Measurements from ENCODE around the gene HDAC4. TPM values are rescaled to one million over a fixed set of nuclear protein-coding genes. Genes with fewer than 3 reads are reported as not detected.

HDAC4 gene
- total and polyA plus RNA-seq, 2 of the 4 experiments (the other 2 are of a cell fraction): 4.1 to 7.2 TPM

DNA sequence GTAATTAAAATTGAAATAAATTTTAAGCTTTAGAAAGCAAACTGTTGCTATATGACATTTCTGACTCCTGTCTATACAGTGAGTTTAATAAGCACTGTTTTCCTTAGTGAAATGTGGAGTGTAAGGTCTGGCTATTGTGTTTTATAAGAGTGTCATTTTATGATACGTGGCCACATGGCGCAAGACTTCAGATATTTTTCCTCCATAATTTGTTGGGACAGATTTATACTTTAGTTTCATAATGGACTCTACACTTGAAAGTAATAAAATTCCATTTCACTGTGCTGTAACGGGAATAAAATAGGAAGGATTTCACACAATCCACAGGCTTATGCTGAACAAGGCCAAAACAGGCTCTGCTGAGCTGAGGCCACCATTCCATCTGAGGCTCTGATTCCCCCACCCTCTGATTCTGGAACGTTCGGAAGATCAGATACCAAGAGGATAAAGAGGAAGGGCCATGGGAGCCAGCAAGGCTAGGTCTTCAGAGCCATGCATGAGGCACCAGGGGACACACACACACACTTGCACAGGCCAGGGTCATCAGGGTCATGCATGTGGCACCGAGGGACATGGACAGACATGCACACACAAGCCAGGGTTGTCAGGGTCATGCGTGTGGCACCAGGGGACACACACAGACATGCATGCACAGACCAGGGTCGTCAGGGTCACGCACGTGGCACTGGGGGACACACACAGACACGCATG lies 35.6 kb downstream of the HDAC4 start:
- no peak overlapping the region for H3K56ac ChIP-seq (ENCODE audit: extremely low read depth, insufficient read depth, low read length)
- BruUV-seq (replicated peaks): no TSS peak
- no peak overlapping the region for H4K91ac ChIP-seq (ENCODE audit: insufficient read depth, low read depth, low read length)
- H3K9me3 ChIP-seq (ENCODE audit: control insufficient read depth, insufficient read depth, low read length): no peaks in the 10 kb centered on the region
- intact Hi-C loops (cut with micrococcal nuclease): no loop called here
- no peak overlapping the region for H3K4me2 ChIP-seq (ENCODE audit: low read depth, low read length)
- no peak overlapping the region for H2BK20ac ChIP-seq (ENCODE audit: low read depth, low read length)
- H4K5ac ChIP-seq (ENCODE audit: low read depth, low read length): no peak overlapping the region
- no peak overlapping the region for H4K8ac ChIP-seq (ENCODE audit: low read depth in 2 of 2, low read length in 2 of 2)
- H3K27ac ChIP-seq (ENCODE audit: insufficient read depth, low read length): no peak overlapping the region
- POLR2A ChIA-PET (ENCODE audit: unreplicated experiment): no interaction called here
- H4K20me1 ChIP-seq (ENCODE audit: insufficient read depth, low read length): peaks cover 28% of the 10 kb centered on the region
- WGBS, 2 experiments (ENCODE audit: extremely low coverage in 2 of 2, insufficient read length in 1 of 2): 99% methylated on average over 6 of the region's 11 CpGs; no CpG with 5 or more reads in 1 of the 2 experiments
- H3K23ac ChIP-seq (ENCODE audit: low read depth, low read length): no peak overlapping the region
- H3K79me1 ChIP-seq (ENCODE audit: low read depth in 1 of 2, low read length in 2 of 2): peaks cover 52 to 72% of the 10 kb centered on the region in 2 experiments
- peak overlapping the region; percentile 56 for H2AFZ ChIP-seq (replicated peaks; ENCODE audit: low read length, poor library complexity)
- no peaks in the 10 kb centered on the region for H3K27me3 ChIP-seq (ENCODE audit: control insufficient read depth, insufficient read depth, low read length)
- peaks cover 6% of the 10 kb centered on the region; the same call in 1 of the 2 replicates for H3K4me1 ChIP-seq (ENCODE audit: control insufficient read depth, insufficient read depth, low read length)
- in situ Hi-C loops (cut with MboI; ENCODE audit: low sequenced_read_pairs): no loop called here
- H3K36me3 ChIP-seq (ENCODE audit: control insufficient read depth, insufficient read depth, low read length): peaks cover 16% of the 10 kb centered on the region
- no peak overlapping the region for H3K14ac ChIP-seq (replicated peaks; ENCODE audit: low read depth, low read length)
- DNase-seq: no peak
- H3K4ac ChIP-seq (ENCODE audit: low read depth, low read length): no peak overlapping the region
- no peak overlapping the region for H2AK9ac ChIP-seq (replicated peaks; ENCODE audit: low read depth, low read length, poor library complexity)
- no peak overlapping the region for H3K4me3 ChIP-seq (ENCODE audit: insufficient read depth, low read depth, low read length)
- H2BK5ac ChIP-seq (ENCODE audit: low read depth, low read length, poor library complexity, severe bottlenecking): no peak overlapping the region
- H3K18ac ChIP-seq (ENCODE audit: low read depth, low read length): no peak overlapping the region
- CTCF ChIA-PET: no interaction called here
- H2BK15ac ChIP-seq (ENCODE audit: low read depth, low read length): no peak overlapping the region
- no peak overlapping the region for H2BK120ac ChIP-seq (ENCODE audit: low read depth, low read length)
- H3K9me1 ChIP-seq (ENCODE audit: insufficient read depth, low read length): peaks cover 17% of the 10 kb centered on the region
- no peak overlapping the region for H3K9ac ChIP-seq (ENCODE audit: low read depth, low read length)
- H2AK5ac ChIP-seq (ENCODE audit: low read depth, low read length): no peak overlapping the region; the same call in 1 of the 2 replicates
- dilution Hi-C loops (cut with HindIII; ENCODE audit: low sequenced_read_pairs, unreplicated experiment): no loop called here
- no peak for ATAC-seq (ENCODE audit: low read depth)
- TF ChIP-seq MAZ (IDR thresholded peaks at IDR 0.05; ENCODE audit: borderline replicate concordance, low read depth, low read length): no peak
- no peak for TF ChIP-seq MAFK (IDR thresholded peaks at IDR 0.05; ENCODE audit: low read depth, low read length)
- TF ChIP-seq FOS (IDR thresholded peaks at IDR 0.05; ENCODE audit: low read depth, low read length): no peak
- TF ChIP-seq CEBPB (IDR thresholded peaks at IDR 0.05; ENCODE audit: low read depth, low read length): no peak
- TF ChIP-seq, protein P1, sequence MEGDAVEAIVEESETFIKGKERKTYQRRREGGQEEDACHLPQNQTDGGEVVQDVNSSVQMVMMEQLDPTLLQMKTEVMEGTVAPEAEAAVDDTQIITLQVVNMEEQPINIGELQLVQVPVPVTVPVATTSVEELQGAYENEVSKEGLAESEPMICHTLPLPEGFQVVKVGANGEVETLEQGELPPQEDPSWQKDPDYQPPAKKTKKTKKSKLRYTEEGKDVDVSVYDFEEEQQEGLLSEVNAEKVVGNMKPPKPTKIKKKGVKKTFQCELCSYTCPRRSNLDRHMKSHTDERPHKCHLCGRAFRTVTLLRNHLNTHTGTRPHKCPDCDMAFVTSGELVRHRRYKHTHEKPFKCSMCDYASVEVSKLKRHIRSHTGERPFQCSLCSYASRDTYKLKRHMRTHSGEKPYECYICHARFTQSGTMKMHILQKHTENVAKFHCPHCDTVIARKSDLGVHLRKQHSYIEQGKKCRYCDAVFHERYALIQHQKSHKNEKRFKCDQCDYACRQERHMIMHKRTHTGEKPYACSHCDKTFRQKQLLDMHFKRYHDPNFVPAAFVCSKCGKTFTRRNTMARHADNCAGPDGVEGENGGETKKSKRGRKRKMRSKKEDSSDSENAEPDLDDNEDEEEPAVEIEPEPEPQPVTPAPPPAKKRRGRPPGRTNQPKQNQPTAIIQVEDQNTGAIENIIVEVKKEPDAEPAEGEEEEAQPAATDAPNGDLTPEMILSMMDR (conservative IDR thresholded peaks at IDR 0.05; ENCODE audit: low read depth, low read length): no peak

Data from IMR-90 (cell line).